ENCODE results near the gene DCDC2C.

DNA sequence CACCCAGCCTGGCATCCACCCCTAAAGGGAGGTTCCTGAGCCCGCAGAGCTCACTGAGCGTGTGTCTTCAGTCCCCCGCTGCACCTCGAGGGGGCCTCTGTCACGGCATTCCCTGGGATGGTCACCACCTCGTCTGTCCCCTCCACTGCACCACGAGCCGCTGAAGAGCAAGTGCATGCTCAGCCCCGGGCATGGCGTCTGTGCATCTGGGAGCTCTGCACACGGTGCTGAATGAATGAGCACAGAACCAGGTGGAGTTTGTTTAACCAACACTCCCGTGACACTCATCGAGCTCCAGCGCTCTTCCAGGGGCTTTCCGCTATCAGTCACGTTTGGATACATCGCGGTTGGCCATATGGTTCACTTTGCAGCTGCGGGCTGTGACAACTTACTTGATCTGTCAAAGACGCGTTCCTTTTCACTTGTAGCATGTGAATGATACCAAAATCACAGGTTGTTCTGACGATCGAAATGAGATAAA lies 36.2 kb upstream of the DCDC2C start:
- TF ChIP-seq, protein P1, sequence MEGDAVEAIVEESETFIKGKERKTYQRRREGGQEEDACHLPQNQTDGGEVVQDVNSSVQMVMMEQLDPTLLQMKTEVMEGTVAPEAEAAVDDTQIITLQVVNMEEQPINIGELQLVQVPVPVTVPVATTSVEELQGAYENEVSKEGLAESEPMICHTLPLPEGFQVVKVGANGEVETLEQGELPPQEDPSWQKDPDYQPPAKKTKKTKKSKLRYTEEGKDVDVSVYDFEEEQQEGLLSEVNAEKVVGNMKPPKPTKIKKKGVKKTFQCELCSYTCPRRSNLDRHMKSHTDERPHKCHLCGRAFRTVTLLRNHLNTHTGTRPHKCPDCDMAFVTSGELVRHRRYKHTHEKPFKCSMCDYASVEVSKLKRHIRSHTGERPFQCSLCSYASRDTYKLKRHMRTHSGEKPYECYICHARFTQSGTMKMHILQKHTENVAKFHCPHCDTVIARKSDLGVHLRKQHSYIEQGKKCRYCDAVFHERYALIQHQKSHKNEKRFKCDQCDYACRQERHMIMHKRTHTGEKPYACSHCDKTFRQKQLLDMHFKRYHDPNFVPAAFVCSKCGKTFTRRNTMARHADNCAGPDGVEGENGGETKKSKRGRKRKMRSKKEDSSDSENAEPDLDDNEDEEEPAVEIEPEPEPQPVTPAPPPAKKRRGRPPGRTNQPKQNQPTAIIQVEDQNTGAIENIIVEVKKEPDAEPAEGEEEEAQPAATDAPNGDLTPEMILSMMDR (IDR thresholded peaks at IDR 0.05; ENCODE audit: low read depth, low read length): no peak
- TF ChIP-seq POLR2A (IDR thresholded peaks at IDR 0.05; ENCODE audit: extremely low read depth, insufficient read length): no peak

All from NB4 (cell line).